GM19238 (cell line): ENCODE measurements around the gene CDKN3.
"Not testable (repeated sequence)": the region's sequence is repeated elsewhere in the genome, so short reads cannot be mapped to it uniquely, and the experiment has no call there.

Source experiments
- DNase-seq: peaks from one replicate; pipeline ENCODE4 v3.0.0; 2011; ENCODE audit warnings: low spot score; ENCODE audit not compliant: insufficient read length

CDKN3 gene

DNA sequence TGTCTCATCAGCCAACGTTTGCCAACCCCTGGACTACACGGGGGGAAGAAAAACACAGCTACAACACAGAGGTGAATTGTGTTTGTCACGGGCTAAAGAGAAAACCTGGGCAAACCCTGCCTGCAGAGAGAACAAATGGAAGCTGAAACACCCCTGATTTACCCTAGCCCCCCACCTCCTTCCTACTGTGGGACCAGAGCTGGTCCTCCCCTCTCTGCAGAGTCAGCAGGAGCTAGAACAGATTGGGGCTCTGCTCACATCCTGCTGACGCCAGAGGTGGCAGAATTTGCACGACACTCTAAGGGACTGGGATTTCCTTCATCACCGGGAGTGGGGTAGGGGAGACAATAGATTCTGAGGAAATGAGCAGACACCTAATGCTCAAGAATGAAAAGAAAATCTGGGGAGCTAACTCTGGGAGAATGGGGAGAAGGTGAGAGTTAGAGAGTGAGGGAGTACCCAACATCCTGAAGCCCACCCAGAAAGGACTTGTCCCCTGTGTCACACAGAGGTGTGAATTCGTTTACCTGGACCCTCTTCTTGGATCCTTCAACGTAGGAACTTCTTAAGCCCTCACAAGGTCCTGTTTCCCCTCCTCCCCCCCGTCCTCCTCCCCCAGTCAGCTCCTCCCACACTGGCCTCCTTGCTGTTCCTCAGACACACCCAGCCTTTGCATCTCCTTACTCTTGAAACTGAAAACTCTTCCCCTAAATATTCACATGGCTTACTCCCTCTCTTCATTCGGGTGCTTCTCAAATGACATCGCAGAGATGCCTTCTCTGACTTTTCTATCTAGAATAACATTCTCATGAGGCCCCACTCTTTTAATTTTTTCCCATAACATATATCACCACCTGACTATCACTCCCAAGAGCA is 26.2 kb upstream of the CDKN3 start:
- DNase-seq = no peak

DNA sequence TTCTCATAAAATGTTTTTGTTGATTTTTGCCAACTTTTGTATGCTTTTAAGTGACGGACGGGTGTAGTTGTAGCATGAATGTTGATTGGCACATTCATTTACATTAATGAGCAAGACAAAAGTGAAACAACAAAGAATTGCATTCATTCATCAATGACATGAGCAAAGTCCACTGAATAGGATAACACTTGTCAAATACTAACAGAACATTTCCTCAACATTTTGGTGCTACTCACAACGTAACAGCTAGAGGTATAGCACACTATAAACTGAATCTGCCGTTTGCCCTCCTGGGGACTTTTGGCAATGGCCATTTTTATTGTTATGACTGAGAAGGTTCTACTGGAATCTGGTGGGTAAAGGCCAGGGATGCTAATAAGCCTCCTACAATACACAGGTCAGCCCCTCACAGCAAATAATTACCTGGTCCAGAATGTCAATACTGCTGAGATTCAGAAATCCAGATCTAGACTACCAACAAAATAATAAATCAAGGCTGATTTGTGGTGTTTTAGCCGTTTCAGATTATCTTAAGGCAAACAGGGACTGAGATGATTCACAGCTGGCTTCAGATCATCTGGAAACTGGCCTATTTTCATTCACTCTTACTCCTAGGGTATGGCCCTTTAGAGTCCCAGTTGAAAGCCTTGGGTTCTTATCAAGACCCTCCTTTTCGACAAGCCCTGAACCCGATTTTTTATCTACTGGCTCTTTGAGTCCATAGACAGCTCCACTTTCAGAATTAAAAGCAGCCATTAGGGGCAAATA is 22.5 kb upstream of the CDKN3 start:
- DNase-seq = no peak

DNA sequence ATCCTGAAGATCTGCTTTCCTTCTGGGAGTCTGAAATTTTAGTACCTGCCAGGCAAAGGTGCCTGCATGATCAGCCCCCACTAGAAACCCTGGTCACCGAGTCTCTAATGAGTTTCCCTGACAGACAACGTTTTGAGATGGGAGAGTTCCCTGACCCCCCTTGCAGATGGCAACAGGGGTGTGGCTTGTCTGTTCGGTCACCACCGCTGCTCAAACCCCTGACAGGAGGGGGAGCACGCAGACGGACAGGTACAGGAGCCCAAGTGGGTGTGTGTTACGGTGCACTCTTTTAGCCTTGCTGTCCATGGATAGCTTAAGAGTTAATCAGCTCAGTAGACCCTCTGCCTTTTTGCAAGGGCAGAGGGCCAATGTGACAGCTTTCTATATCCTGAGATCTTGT is 19.3 kb upstream of the CDKN3 start:
- DNase-seq = no peak

DNA sequence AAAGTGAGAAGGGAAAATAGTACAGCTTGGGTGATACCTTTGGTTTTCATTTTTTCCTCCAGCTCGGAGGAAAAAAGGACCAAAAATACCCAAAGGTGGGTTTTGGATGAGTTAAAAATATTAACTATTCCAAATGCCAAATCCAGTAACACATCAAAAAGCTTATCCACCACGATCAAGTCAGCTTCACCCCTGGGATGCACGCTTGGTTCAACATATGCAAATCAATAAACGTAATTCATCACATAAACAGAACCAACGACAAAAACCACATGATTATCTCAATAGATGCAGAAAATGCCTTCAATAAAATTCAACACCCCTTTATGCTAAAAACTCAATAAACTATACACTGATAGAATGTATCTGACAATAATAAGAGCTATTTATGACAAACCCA is 17.9 kb upstream of the CDKN3 start:
- DNase-seq = not testable (repeated sequence)

DNA sequence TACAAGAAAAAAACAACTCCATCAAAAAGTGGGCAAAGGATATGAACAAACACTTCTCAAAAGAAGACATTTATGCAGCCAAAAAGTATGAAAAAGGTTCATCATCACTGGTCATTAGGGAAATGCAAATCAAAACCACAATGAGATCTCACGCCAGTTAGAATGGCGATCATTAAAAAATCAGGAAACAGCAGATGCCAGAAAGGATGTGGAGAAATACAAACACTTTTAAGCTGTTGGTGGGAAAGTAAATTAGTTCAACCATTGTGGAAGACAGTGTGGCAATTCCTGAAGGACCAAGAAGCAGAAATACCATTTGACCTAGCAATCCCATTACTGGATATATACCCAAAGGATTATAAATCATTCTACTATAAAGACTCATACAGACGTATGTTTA is 16.2 kb upstream of the CDKN3 start:
- DNase-seq = not testable (repeated sequence)

DNA sequence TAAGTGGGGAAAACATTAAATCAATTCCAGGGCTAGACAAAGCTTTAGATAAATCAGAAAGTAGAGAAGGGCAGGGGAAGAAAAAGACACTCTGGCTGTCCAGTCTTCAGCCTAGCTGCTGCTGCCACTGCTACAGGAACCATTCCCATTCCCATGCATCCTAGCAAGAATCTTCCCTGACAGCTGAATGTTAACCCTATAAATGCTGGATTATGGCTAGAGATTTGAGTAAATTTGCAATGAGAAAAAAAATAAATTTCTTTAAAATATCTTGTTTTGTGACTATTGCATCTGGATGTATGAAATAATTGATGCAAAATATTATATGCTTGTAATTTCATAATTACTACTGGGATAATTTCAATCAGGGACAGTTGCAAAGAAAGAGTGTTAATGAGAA is 15.0 kb upstream of the CDKN3 start:
- no peak for DNase-seq

DNA sequence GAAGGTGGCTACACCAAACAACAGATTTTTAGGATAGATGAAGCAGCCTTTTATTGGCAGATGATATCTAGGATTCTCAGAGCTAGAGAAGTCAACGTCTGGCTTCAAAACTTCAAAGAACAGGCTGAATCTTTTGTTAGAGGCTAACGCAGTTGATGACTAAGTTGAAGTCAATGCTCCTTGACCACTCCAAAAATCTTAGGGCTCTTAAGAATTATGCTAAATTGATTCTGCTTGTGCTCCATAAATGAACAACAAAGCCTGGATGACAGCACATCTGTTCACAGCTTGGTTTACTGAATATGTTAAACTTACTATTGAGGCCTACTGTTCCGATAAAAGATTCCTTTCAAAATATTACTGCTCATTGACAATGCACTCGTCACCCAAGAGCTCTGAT is 13.0 kb upstream of the CDKN3 start:
- no peak for DNase-seq

DNA sequence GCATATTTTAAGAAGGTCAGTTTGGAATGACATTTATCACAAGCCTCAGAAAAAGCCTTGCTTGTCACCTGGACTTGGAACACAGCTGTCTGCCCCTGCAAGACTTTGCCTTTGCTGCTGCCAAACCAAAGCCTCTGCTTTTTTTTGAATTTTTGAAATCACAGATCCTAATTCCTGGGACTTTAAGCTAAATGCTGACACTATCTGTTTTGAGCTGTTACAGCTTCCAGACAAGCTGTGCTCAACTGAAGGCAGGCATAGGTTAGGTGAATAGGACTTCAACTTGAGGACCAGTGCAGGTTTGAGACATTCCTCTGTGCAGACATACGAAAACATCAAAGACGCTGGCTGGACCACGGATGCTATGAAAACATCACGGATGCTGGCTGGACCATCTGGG is 11.3 kb upstream of the CDKN3 start:
- no peak for DNase-seq

DNA sequence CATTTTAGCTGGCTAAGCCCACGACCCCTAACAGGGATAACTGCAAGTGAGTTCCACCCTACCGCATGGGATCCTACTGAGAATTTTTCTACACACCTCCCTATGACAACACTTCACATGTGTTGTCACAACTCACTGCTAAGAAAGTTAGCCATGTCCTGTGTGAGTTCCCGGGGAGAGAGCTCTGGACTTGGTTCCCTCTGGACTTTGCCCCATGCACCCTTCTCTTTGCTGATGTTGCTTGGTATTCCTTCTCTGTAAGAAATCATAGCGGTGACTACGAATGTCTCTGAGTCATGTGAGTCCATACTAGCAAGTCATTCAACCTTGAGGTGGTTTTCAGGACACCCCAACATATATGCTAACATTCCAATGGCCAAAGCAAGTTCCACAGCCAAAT is 9.5 kb upstream of the CDKN3 start:
- no peak for DNase-seq

DNA sequence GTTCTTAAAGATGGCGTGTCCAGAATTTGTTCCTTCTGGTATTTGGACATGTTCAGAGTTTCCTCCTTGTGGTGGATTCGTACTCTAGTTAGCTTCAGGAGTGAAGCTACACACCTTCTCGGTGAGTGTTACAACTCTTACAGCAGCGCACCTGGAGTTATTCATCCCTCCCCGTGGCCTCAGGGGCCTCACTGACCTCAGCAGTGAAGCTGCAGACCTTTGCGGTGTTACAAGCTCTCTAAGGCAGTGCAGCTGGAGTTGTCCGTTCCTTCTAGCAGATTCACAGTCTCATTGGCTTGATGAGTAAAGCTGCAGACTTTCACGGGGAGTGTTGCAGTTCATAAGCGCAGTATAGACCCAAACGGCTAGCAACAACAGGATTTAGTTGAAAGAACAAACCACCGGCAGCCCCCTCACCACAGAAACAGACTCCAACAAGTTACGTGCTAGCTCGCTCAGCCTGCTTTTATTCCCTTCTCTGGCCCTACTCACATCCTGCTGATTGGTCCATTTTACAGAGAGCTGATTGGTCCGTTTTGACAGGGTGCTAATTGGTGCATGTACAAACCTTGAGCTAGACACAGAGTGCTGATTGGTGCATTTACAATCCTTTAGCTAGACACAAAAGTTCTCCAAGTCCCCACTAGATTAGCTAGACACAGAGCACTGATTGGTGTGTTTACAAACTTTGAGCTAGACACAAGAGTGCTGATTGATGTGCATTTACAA is 4.5 kb upstream of the CDKN3 start:
- no peak for DNase-seq

DNA sequence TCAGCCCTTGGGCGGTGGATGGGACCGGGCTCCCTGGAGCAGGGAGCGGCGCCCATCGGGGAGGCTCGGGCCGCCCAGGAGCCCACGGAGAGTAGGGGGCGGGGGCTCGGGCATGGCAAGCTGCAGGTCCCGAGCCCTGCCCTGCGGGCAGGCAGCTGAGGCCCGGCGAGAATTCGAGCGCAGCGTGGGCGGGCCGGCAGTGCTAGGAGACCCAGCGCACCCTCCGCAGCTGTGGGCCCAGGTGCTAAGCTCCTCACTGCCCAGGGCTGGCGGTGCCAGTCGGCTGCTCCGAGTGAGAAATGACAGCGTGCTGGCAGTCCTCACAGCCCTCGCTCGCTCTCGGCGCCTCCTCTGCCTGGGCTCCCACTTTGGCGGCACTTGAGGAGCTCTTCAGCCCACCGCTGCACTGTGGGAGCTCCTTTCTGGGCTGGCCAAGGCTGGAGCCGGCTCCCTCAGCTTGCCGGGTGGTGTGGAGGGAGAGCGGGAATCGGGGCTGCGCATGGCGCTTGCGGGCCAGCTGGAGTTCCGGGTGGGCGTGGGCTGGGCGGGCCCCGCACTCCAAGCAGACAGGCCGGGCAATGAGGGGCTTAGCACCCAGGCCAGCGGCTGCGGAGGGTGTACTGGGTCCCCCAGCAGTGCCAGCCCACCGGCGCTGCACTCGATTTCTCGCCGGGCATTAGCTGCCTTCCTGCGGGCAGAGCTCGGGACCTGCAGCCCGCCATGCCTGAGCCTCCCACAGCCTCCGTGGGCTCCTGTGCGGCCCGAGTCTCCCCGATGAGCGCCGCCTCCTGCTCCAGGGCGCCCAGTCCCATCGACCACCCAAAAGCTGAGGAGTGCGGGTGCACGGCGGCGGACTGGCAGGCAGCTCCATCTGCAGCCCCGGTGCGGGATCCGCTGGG is 3.6 kb upstream of the CDKN3 start:
- DNase-seq = not testable (repeated sequence)

DNA sequence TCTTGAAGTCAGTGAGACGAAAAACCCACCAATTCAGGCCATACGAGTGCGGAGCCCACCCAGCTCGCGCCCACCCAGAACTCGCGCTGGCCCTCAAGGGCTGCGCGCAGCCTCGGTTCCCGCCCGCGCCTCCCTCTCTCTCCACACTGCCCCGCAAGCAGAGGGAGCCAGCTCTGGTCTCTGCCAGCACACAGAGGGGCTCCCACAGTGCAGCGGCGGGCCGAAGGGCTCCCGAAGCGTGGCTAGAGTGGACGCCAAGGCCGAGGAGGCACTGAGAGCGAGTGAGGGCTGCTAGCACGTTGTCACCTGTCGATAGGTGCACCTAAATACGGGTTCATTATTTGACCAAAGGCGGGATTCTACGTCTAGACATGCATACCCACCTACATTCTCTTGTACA is 2.2 kb upstream of the CDKN3 start:
- DNase-seq = no peak

DNA sequence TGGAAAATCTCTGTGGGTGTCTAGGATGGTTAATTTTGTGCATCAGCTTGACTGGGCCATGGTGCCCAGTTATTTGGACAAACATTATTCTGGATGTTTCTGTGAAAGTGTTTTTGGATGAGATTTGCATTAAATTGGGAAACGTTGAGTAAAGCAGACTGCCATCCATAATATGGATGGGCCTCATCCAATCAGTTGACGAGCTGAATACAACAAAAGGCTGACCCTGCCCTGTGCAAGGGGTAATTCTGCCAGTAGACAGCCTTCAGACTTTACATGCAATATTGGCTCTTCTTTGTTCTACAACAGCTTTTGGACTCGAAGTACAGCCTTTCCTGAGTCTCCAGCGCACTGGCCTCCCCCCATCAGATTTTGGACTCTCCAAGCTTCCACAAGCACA is 1.5 kb upstream of the CDKN3 start:
- DNase-seq = no peak

DNA sequence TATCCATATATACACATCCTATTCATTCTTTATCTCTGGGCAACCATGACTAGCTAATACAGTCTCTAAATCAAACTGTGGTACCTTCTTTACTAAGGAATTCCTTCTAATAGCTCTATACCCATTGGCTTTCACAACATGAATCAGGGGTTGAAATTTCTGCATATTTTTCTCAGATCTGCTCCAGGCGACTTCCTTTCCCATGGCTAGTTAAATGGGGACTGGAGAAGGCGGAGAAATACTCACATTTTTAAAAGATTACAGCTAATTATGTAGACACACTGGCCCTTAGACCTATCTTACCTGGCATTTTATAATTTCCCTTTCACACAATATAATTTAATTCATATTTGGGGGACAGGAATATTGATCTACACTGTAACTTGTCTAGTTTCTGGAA is 1.1 kb upstream of the CDKN3 start:
- DNase-seq = no peak

DNA sequence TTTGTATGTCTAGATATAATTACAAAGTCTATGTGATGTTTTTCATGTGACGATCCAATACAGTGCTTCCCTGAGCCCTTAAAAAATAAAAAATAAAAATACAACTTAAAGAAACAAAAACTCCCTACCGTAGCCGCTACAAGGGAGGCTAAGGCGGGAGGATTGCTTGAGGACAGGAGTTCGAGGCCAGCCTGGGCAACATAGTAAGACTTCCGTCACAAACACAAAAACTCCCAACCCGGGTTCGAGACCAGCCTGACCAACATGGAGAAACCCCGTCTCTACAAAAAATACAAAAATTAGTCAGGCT is 669 bp upstream of the CDKN3 start:
- no peak for DNase-seq

DNA sequence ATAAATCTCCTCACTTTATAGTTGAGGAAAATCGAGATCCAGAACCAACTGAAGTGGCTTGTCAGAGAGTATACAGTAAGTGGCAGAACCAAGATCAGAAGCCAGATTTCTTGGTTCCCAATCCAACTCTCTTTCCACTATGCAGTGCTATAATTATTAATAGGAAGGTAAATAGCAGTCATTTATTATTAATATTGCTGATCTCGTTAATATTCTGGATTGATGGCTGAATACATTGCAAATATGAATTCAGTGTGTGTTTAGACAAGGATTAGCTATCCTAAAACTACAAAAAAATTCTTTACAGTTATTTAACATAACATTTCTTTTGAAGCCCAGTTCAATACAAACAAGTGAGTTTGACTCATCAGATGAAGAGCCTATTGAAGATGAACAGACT is 2.8 kb downstream of the CDKN3 start:
- no peak for DNase-seq

DNA sequence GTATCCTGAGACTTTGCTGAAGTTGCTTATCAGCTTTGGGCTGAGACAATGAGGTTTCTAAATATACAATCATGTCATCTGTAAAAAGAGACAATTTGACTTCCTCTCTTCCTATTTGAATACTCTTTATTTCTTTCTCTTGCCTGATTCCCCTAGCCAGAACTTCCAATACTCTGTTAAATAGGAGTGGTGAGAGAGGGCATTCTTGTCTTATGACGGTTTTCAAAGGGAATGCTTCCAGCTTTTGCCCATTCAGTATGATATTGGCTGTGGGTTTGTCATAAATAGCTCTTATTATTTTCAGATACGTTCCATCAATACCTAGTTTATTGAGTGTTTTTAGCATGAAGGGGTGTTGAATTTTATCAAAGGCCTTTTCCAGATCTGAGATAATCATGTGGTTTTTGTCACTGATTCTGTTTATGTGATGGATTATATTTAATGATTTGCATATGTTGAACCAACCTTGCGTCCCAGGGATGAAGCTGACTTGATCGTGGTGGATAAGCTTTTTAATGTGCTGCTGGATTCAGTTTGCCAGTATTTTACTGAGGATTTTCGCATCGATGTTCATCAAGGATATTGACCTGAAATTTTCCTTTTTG is 6.7 kb downstream of the CDKN3 start:
- DNase-seq = not testable (repeated sequence)

DNA sequence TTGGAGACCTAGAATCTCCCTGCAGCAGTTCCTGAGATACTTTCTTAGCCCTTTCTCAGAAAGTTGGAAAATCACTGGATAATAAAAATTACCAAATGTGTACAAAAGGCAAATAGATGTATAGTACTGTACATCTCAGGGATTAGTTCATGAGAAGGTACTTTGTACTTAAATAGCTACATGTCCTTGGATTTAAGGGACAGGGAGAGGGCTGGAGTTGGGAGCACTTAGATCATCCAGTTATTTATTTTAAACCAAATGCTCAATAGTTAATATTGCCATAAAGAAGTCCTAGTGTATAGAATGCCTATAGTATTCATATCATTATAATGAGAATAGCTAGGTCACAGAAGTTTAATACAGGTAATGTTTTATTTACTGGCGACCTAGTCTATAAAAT is 13.4 kb downstream of the CDKN3 start:
- DNase-seq = no peak

DNA sequence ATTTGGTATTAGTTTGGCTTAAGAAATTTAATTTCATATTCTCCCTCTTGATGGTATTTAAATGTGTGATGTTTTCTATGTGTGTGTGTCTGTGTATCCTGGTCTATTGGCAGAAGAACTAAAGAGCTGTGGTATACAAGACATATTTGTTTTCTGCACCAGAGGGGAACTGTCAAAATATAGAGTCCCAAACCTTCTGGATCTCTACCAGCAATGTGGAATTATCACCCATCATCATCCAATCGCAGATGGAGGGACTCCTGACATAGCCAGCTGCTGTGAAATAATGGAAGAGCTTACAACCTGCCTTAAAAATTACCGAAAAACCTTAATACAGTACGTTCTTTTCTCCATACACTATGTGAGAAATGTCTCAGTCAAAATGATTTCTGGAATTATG is 14.6 kb downstream of the CDKN3 start:
- no peak for DNase-seq

DNA sequence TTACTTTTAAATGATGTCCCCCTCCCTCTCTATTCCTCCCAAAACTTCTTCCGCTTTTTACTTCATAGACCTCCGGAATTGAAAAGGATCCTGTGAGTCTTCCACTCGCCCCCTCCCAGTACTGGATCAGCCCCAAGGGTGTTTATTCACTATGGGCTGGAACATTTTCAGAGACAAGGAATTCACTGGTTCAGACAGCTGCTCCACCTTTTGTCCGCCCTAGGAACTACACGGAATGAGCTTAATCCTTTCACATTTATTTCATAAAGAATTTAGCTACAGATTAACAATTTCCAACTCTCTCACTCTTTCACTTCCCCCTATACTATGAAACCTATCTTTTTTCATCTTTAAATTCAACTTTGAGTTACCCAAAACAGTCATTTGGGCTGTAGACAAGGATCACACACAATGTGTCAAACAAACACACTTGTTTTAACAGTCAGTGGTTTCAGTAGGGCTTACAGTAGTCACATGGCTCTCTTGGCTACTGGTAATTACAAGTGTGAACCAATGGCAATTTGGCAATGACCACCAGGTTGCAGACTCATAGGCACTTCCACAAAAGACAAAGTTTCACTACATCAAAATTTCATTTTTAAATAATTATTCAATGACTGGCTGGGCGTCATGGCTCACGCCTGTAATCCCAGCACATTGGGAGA is 23.8 kb downstream of the CDKN3 start:
- no peak for DNase-seq
